NB4 (cell line): ENCODE measurements around the gene PAX6.

Experiments
- DNase-seq: peaks from one replicate; pipeline ENCODE4 v3.0.0; 2010; ENCODE audit warnings: low read depth
- H3K4me3 ChIP-seq: one replicate; pipeline ENCODE4 v1.5.1; 2011; ENCODE audit warnings: mild to moderate bottlenecking, low read depth, low read length, moderate library complexity
- MAX ChIP-seq: IDR thresholded peaks from 2 replicates; pipeline ENCODE4 v1.6.1; 2011; ENCODE audit warnings: low read depth, low read length
- MYC ChIP-seq: IDR thresholded peaks from 2 replicates; pipeline ENCODE4 v1.6.1; 2011; ENCODE audit warnings: low read depth, low read length
- POLR2A ChIP-seq: IDR thresholded peaks from 2 replicates; pipeline ENCODE4 v1.6.1; 2011; ENCODE audit warnings: mild to moderate bottlenecking; ENCODE audit not compliant: insufficient read length; ENCODE audit errors: extremely low read depth
- TF ChIP-seq, protein P1 (sequence below): IDR thresholded peaks from one replicate; pipeline ENCODE4 v1.5.1; 2012; ENCODE audit warnings: low read depth, low read length

The PAX6 gene

DNA sequence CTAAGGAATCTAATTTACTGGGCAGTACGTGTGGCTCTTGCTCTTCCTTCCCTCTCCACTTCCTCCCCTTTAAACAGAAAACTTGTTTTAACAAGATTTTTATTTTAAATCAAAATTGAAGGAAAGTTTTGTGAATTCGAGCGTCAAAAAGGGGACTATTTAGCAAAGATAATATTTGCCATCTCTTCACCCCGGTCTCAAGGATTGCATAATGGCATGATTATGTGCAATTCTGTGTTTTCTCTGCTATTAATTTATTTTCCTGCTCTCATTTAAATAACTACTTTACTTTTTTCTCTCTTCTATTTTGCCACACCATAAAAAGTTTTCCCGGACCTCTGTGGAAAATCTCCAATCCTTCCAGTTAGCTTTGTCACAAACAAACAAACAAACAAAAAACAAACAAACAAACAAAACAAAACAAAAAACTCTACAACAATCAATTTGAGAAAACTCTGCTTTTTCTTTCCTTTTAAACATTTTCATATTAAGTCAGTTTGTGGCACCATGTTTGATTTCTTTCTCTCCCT, 10.2 kb upstream of the PAX6 start:
- no peak overlapping the region for H3K4me3 ChIP-seq
- TF ChIP-seq POLR2A, result no peak
- TF ChIP-seq MYC, result no peak
- TF ChIP-seq, protein P1, sequence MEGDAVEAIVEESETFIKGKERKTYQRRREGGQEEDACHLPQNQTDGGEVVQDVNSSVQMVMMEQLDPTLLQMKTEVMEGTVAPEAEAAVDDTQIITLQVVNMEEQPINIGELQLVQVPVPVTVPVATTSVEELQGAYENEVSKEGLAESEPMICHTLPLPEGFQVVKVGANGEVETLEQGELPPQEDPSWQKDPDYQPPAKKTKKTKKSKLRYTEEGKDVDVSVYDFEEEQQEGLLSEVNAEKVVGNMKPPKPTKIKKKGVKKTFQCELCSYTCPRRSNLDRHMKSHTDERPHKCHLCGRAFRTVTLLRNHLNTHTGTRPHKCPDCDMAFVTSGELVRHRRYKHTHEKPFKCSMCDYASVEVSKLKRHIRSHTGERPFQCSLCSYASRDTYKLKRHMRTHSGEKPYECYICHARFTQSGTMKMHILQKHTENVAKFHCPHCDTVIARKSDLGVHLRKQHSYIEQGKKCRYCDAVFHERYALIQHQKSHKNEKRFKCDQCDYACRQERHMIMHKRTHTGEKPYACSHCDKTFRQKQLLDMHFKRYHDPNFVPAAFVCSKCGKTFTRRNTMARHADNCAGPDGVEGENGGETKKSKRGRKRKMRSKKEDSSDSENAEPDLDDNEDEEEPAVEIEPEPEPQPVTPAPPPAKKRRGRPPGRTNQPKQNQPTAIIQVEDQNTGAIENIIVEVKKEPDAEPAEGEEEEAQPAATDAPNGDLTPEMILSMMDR, result no peak
- no peak for TF ChIP-seq MAX

DNA sequence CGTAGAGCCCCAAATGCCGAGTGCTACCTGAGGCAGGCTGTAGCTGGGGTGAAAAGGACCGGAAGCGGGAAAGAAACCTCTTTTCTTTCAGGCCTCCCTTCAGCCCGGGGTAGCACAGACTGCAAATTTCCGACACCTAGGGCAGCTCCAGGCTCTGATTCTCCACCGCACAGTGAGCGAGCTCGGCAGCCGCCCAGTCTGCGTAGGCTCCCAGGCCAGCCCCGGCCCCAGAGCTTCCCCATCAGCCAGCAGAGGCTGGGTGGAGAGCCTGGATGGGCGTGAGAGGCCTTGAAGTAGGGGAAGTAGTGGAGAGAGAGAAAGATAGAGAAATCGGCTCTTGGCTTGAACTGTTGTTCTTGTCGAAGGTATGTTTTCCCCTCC, 9.3 kb upstream of the PAX6 start:
- TF ChIP-seq POLR2A (no peak), MAX (no peak), MYC (no peak)
- TF ChIP-seq, protein P1, result no peak
- no peak overlapping the region for H3K4me3 ChIP-seq
- DNase-seq, result no peak

More for the DNA sequence above, 10.2 kb upstream of the PAX6 start:
- DNase-seq, result no peak

- DNase-seq, result no peak
- TF ChIP-seq MYC (no peak), POLR2A (no peak), MAX (no peak)
- TF ChIP-seq, protein P1, result no peak
- H3K4me3 ChIP-seq, result no peak overlapping the region
These were observed 8.7 kb upstream of the PAX6 start for GRCh38 chr11:31819621-31820437.

- TF ChIP-seq POLR2A (no peak), MAX (no peak), MYC (no peak)
- TF ChIP-seq, protein P1, result no peak
- no peak for DNase-seq
These were observed 7.8 kb upstream of the PAX6 start for GRCh38 chr11:31818874-31819331.

DNA sequence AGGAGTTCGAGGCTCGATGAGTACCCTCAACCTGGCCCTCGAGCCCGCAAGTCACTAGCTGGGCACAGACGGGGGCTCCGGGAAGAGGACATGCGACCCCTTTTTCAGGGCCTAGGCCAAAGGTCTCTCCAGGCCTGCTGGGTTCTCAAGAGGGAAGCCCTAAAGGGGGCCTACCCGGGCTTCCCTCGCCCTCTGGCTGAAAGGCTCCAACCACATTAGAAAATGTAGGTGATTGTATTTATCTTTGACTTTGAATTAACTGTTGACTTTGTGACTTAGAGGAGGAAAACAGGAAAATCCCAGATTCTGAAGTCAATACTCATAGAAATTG, 7.3 kb upstream of the PAX6 start:
- DNase-seq, result no peak
- no peak overlapping the region for H3K4me3 ChIP-seq
- no peak for TF ChIP-seq MAX
- TF ChIP-seq, protein P1, result no peak
- TF ChIP-seq POLR2A, result no peak

More at GRCh38 chr11:31818874-31819331, 7.8 kb upstream of the PAX6 start:
- H3K4me3 ChIP-seq, result no peak overlapping the region
